Measurements from ENCODE around the gene SOAT2.

- TF ChIP-seq CTCF (conservative IDR thresholded peaks at IDR 0.05 in 1 of 2, IDR thresholded peaks at IDR 0.05 in 1 of 2; ENCODE audit: low read depth in 1 of 2, low read length in 2 of 2) (no peak), EZH2 (IDR thresholded peaks at IDR 0.05; ENCODE audit: low read length, missing control alignments) (no peak)
Measured at GRCh38 chr12:53091756-53092155, 11.5 kb upstream of the SOAT2 start.
